K562 (cell line): ENCODE measurements around the gene NRXN3. TPM values are rescaled to one million over a fixed set of nuclear protein-coding genes. Genes with fewer than 3 reads are reported as not detected.

Experiments used
- ATAC-seq: fragments of 200-7000 bp; cut with Tn5 transposase; 3 replicates; pipeline ENCODE4 v1.9.1; 2020; ENCODE audit warnings: moderate library complexity
- BruUV-seq: library from RNA; stranded (reverse); fragments of 400-500 nt; replicated peaks from 2 replicates; lab custom pipeline; 2021; lab: Mats Ljungman, UMichigan
- CTCF ChIA-PET: fragments of 300-600 bp; formaldehyde crosslinking; extraction: SDS; loops from one replicate; lab custom pipeline; 2021; ENCODE audit warnings: low intra/inter-chr PET ratio; lab: Yijun Ruan, JAX
- POLR2A ChIA-PET: fragments of 300-600, 350-650 bp; sonication (Branson Sonifier 250); formaldehyde crosslinking; extraction: SDS; loops from one replicate; lab custom pipeline; 2021; ENCODE audit warnings: antibody characterized with exemption, inconsistent platforms; lab: Yijun Ruan, JAX
- DNase-seq, 4 experiments: peaks; one replicate each; pipeline versions ENCODE4 v3.0.0 to v3.0.0-alpha.2; 2011 to 2018; ENCODE audit warnings: low spot score in 3 of 4, mixed read lengths in 3 of 4; ENCODE audit errors: extremely low read depth in 1 of 4
- FAIRE-seq: peaks from 2 replicates; lab custom pipeline; 2011; peaks lifted over from hg19 to GRCh38; lab: Jason Lieb, UNC
- H2AFZ ChIP-seq: 2 replicates; pipeline ENCODE4 v1.6.0; 2011; ENCODE audit warnings: low read depth, low read length, control low read depth, inconsistent platforms
- H3K27ac ChIP-seq: fragments of 200-600 bp; 3 replicates; pipeline ENCODE4 v1.8.0; 2011; ENCODE audit warnings: low read depth, mild to moderate bottlenecking, control low read depth, inconsistent platforms, low read length, moderate library complexity, mixed read lengths; ENCODE audit errors: extremely low read depth
- H3K27me3 ChIP-seq, 2 experiments: fragments of 300-600 bp in 1 of 2; 2 replicates in 1 of 2; 3 replicates in 1 of 2; pipeline versions ENCODE4 v1.6.0 to v1.8.0; 2011; ENCODE audit warnings: inconsistent platforms in 2 of 2, low read length in 2 of 2, mild to moderate bottlenecking in 1 of 2, mixed read lengths in 1 of 2, moderate library complexity in 1 of 2; ENCODE audit not compliant: control insufficient read depth in 2 of 2, insufficient read depth in 2 of 2
- H3K36me3 ChIP-seq: fragments of 300-600 bp; 3 replicates; pipeline ENCODE4 v1.8.0; 2011; ENCODE audit warnings: mild to moderate bottlenecking, low read length, inconsistent platforms; ENCODE audit not compliant: control insufficient read depth, insufficient read depth
- H3K4me1 ChIP-seq, 2 experiments: fragments of 200-600 bp in 1 of 2; replicated peaks in 1 of 2; 2 replicates in 1 of 2; 3 replicates in 1 of 2; pipeline versions ENCODE4 v1.5.1 to v1.8.0; 2011; ENCODE audit warnings: inconsistent platforms in 2 of 2, low read length in 2 of 2, mild to moderate bottlenecking in 1 of 2, mixed read lengths in 1 of 2, moderate library complexity in 1 of 2; ENCODE audit not compliant: control insufficient read depth in 2 of 2, insufficient read depth in 2 of 2
- H3K4me2 ChIP-seq: 2 replicates; pipeline ENCODE4 v1.6.1; 2011; ENCODE audit warnings: low read length, control low read depth, inconsistent platforms, mixed read lengths; ENCODE audit not compliant: insufficient read depth
- H3K4me3 ChIP-seq: fragments of 200-600 bp; sonication (generic), shearing (Covaris generic); 2 replicates; pipeline ENCODE4 v1.5.1; 2016; ENCODE audit warnings: control low read depth, inconsistent platforms
- H3K79me2 ChIP-seq: fragments of 200-600 bp; 3 replicates; pipeline ENCODE4 v1.8.0; 2011; ENCODE audit warnings: low read length, inconsistent platforms; ENCODE audit not compliant: control insufficient read depth, insufficient read depth
- H3K9ac ChIP-seq, 2 experiments: 2 replicates each; pipeline versions ENCODE4 v1.6.0 to v1.6.1; 2011; ENCODE audit warnings: low read depth in 2 of 2, low read length in 2 of 2, control low read depth in 1 of 2, inconsistent platforms in 1 of 2, mild to moderate bottlenecking in 1 of 2, mixed read lengths in 1 of 2; ENCODE audit not compliant: insufficient read depth in 1 of 2
- H3K9me1 ChIP-seq: one replicate; pipeline ENCODE4 v1.6.0; 2011; ENCODE audit warnings: inconsistent platforms, mild to moderate bottlenecking, low read length, moderate library complexity; ENCODE audit not compliant: control insufficient read depth, insufficient read depth
- H3K9me3 ChIP-seq: replicated peaks from 2 replicates; pipeline ENCODE4 v1.5.1; 2011; ENCODE audit warnings: low read depth, low read length, inconsistent platforms; ENCODE audit not compliant: control insufficient read depth, insufficient read depth
- H4K20me1 ChIP-seq: replicated peaks from 2 replicates; pipeline ENCODE4 v1.6.1; 2011; ENCODE audit warnings: low read length, inconsistent platforms, mixed read lengths; ENCODE audit not compliant: control insufficient read depth, insufficient read depth
- FUS ChIP-seq: fragments of 200-400 bp; formaldehyde crosslinking; optimal IDR thresholded peaks from 2 replicates; pipeline ENCODE3; 2017; ENCODE audit warnings: low read depth, low read length
- HMG20B ChIP-seq: fragments of 250-450 bp; sonication (Bioruptor Pico); IDR thresholded peaks from 2 replicates; pipeline ENCODE4 v1.5.0; 2021; ENCODE audit warnings: mild to moderate bottlenecking
- KLF13 ChIP-seq: fragments of 450-650 bp; IDR thresholded peaks from 2 replicates; pipeline ENCODE4 v1.6.1; 2016; ENCODE audit warnings: missing genetic modification characterization, low read depth, mild to moderate bottlenecking, missing compliant biosample characterization, moderate library complexity, borderline replicate concordance
- TBP ChIP-seq: optimal IDR thresholded peaks from 2 replicates; pipeline ENCODE3; 2011; ENCODE audit warnings: low read depth, low read length, improper control_type of control experiment
- TCFL5 ChIP-seq: fragments of 250-450 bp; sonication (Bioruptor Pico); conservative IDR thresholded peaks from 2 replicates; pipeline ENCODE4 v1.6.1; 2021; ENCODE audit warnings: mild to moderate bottlenecking, moderate library complexity, matching md5 sums
- ZBTB1 ChIP-seq: sonication (generic); formaldehyde crosslinking; IDR thresholded peaks from 2 replicates; pipeline ENCODE4 v1.8.1; 2023; ENCODE audit warnings: missing genetic modification reagents, low read depth, mild to moderate bottlenecking, borderline replicate concordance
- ZEB2 ChIP-seq: fragments of 450-650 bp; IDR thresholded peaks from 2 replicates; pipeline ENCODE4 v1.6.1; 2016
- ZFPM2 ChIP-seq: fragments of 250-450 bp; sonication (Bioruptor Pico); IDR thresholded peaks from 2 replicates; pipeline ENCODE4 v1.5.1; 2022; ENCODE audit warnings: mild to moderate bottlenecking
- ZNF239 ChIP-seq: fragments of 250-450 bp; sonication (Bioruptor Pico); IDR thresholded peaks from 2 replicates; pipeline ENCODE4 v1.4.0; 2020; ENCODE audit warnings: mild to moderate bottlenecking
- ZNF282 ChIP-seq: sonication (generic); formaldehyde crosslinking; IDR thresholded peaks from 2 replicates; pipeline ENCODE4 v1.8.1; 2023; ENCODE audit warnings: missing genetic modification reagents
- ZNF354B ChIP-seq: fragments of 250-450 bp; sonication (Bioruptor Pico); IDR thresholded peaks from 2 replicates; pipeline ENCODE4 v1.4.0; 2020
- WGBS: fragments of 100-300 bp; shearing (Covaris generic); methylation state at CpG from one replicate; pipeline ENCODE4 v1.1.6; 2016; ENCODE audit warnings: low coverage, mixed read lengths; ENCODE audit not compliant: insufficient coverage; ENCODE audit errors: missing lambda C conversion rate; 5-methylcytosine and 5-hydroxymethylcytosine counted together
- in situ Hi-C: fragments of 300-500 bp; cut with MboI; formaldehyde crosslinking; loops from 4 replicates; pipeline ENCODE4 v1.15.0; 2018; ENCODE audit warnings: inconsistent platforms, mixed read lengths
- intact Hi-C: fragments of 100-400 bp; cut with micrococcal nuclease; formaldehyde crosslinking; loops from 2 replicates; pipeline ENCODE4 v1.14.2; 2022
- polyA plus RNA-seq, 8 experiments: library from polyadenylated mRNA; depleted of rRNA in 4 of 8; stranded (reverse) in 5 of 8; unstranded in 3 of 8; fragments of >200 nt; fragmentation: Nextera tagmentation in 2 of 8; fragmentation: Illumina TruSeq in 1 of 8; extraction: Ambion mirVana in 2 of 8; extraction: Trizol in 1 of 8; gene quantifications; 2 replicates each; pipeline versions ENCODE4 v1.2.1 to v1.2.3, GENCODE V29; 2011 to 2014; ENCODE audit warnings: inconsistent platforms in 1 of 8, missing spikeins in 1 of 8
- total RNA-seq, 7 experiments: library from RNA; depleted of rRNA in 6 of 7; stranded (reverse); fragments of >200 nt in 6 of 7; fragmentation: Illumina TruSeq in 2 of 7; extraction: Trizol in 2 of 7; gene quantifications; 2 replicates each; pipeline versions ENCODE4 v1.2.1 to v1.2.3, GENCODE V29; 2011 to 2021; ENCODE audit warnings: low replicate concordance in 1 of 7
- TF ChIP-seq, protein P1 (sequence below): fragments of 450-650 bp; IDR thresholded peaks from 2 replicates; pipeline ENCODE4 v1.7.0; 2016; ENCODE audit warnings: borderline replicate concordance
- TF ChIP-seq, protein P2 (sequence below): fragments of 450-650 bp; formaldehyde crosslinking; IDR thresholded peaks from 2 replicates; pipeline ENCODE4 v1.4.0; 2020; ENCODE audit warnings: mild to moderate bottlenecking, moderate library complexity
- TF ChIP-seq, protein P3 (sequence below): fragments of 250-450 bp; sonication (Bioruptor Pico); IDR thresholded peaks from 2 replicates; pipeline ENCODE4 v1.5.0; 2021

Gene NRXN3
- total and polyA plus RNA-seq, 9 of the 15 experiments (the other 6 are each of a cell fraction or from before 2014, with no cell fraction given) = 0.09 TPM; not detected in 8

DNA sequence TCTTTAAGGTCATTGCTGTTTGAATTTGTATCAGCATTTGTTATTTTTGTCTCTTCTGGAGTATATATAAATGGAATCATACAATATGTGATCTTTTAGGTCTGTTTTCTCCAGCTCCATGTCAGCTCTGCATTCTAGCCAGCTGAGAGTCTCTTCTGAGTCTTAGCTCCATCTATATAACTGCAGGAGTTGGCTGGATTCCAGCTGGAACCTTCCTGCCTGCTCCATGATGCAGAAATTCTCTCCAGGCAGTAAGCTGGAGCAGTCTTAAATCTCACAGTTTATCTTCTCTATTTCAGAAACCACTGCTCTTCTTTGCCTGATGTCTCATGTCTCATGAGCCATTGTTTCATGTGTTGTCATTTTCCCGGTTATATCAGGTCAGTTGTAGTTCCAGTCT lies 827.6 kb downstream of the NRXN3 start:
- Histone ChIP-seq H3K4me3 (no peak overlapping the region), H3K27ac (no peak overlapping the region), H3K79me2 (no peaks in the 10 kb centered on the region), H3K9me1 (no peaks in the 10 kb centered on the region), H3K36me3 (no peaks in the 10 kb centered on the region), H4K20me1 (no peaks in the 10 kb centered on the region)
- no peak for DNase-seq
- 0% methylated on average over 1 of the region's 1 CpG for WGBS
- TF ChIP-seq HMG20B = no peak
- no peak for TF ChIP-seq KLF13 (tag)
- no peak for TF ChIP-seq ZNF282 (CRISPR knock-in tag)
- TF ChIP-seq, all 486 proteins: peak for 0
- Histone ChIP-seq H3K4me1 (no peaks in the 10 kb centered on the region), H3K27me3 (no peaks in the 10 kb centered on the region), H3K4me2 (no peak overlapping the region), H2AFZ (no peak overlapping the region), H3K9ac (no peak overlapping the region), H3K9me3 (no peaks in the 10 kb centered on the region)
- POLR2A ChIA-PET = no interaction called here
- no TSS peak for BruUV-seq
- in situ Hi-C loops (no loop called here), intact Hi-C loops (no loop called here)
- ATAC-seq = no peak
- no peak for FAIRE-seq
- CTCF ChIA-PET = no interaction called here

DNA sequence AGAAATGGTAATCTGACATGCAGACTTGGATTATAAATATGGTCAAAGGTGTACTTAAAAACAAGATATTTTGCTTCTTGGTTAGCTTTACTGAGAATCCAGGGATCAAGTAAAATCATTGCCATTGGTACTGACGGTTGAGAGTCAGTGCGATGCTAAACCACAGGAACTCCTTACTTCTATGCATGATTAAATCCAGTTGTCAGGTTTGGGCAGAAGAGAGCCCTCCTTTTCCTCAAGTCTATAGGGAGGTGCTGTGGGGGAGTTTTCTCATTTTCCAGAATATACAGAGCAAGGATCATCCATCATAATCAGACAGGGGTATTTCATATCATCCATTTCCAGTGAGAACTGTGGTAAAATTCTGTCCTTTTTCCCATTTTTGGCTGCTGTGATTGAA lies 839.1 kb downstream of the NRXN3 start:
- H3K79me2 ChIP-seq = no peaks in the 10 kb centered on the region
- ChIA-PET POLR2A (no interaction called here), CTCF (no interaction called here)
- no peaks in the 10 kb centered on the region for H3K4me1 ChIP-seq
- in situ Hi-C loops = no loop called here
- no TSS peak for BruUV-seq
- WGBS = 0% methylated on average over 1 of the region's 2 CpGs
- FAIRE-seq (no peak), DNase-seq (no peak), ATAC-seq (no peak)
- no peaks in the 10 kb centered on the region for H4K20me1 ChIP-seq
- intact Hi-C loops = no loop called here
- no peak overlapping the region for H3K27ac ChIP-seq
- H3K27me3 ChIP-seq = no peaks in the 10 kb centered on the region
- no peaks in the 10 kb centered on the region for H3K9me3 ChIP-seq
- H3K9me1 ChIP-seq = no peaks in the 10 kb centered on the region
- H3K36me3 ChIP-seq = no peaks in the 10 kb centered on the region
- H3K4me2 ChIP-seq = no peak overlapping the region
- no peak overlapping the region for H3K4me3 ChIP-seq
- H3K9ac ChIP-seq = no peak overlapping the region
- no peak overlapping the region for H2AFZ ChIP-seq
- no peak for TF ChIP-seq ZFPM2 (CRISPR knock-in tag)
- TF ChIP-seq ZNF239 (CRISPR knock-in tag) = no peak
- TF ChIP-seq FUS = no peak
- no peak for TF ChIP-seq ZBTB1 (CRISPR knock-in tag)
- TF ChIP-seq, protein P1, sequence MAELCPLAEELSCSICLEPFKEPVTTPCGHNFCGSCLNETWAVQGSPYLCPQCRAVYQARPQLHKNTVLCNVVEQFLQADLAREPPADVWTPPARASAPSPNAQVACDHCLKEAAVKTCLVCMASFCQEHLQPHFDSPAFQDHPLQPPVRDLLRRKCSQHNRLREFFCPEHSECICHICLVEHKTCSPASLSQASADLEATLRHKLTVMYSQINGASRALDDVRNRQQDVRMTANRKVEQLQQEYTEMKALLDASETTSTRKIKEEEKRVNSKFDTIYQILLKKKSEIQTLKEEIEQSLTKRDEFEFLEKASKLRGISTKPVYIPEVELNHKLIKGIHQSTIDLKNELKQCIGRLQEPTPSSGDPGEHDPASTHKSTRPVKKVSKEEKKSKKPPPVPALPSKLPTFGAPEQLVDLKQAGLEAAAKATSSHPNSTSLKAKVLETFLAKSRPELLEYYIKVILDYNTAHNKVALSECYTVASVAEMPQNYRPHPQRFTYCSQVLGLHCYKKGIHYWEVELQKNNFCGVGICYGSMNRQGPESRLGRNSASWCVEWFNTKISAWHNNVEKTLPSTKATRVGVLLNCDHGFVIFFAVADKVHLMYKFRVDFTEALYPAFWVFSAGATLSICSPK = no peak
- no peak for TF ChIP-seq TBP
- TF ChIP-seq HMG20B = no peak
- TF ChIP-seq ZEB2 = no peak
- TF ChIP-seq, protein P2, sequence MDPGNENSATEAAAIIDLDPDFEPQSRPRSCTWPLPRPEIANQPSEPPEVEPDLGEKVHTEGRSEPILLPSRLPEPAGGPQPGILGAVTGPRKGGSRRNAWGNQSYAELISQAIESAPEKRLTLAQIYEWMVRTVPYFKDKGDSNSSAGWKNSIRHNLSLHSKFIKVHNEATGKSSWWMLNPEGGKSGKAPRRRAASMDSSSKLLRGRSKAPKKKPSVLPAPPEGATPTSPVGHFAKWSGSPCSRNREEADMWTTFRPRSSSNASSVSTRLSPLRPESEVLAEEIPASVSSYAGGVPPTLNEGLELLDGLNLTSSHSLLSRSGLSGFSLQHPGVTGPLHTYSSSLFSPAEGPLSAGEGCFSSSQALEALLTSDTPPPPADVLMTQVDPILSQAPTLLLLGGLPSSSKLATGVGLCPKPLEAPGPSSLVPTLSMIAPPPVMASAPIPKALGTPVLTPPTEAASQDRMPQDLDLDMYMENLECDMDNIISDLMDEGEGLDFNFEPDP (CRISPR knock-in tag) = no peak
- TF ChIP-seq, protein P3, sequence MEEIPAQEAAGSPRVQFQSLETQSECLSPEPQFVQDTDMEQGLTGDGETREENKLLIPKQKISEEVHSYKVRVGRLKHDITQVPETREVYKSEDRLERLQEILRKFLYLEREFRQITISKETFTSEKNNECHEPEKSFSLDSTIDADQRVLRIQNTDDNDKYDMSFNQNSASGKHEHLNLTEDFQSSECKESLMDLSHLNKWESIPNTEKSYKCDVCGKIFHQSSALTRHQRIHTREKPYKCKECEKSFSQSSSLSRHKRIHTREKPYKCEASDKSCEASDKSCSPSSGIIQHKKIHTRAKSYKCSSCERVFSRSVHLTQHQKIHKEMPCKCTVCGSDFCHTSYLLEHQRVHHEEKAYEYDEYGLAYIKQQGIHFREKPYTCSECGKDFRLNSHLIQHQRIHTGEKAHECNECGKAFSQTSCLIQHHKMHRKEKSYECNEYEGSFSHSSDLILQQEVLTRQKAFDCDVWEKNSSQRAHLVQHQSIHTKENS (CRISPR knock-in tag) = no peak
- TF ChIP-seq ZNF354B = no peak
- TF ChIP-seq TCFL5 = no peak
